ENCODE results near the gene KLHL41. TPM values are rescaled to one million over a fixed set of nuclear protein-coding genes. Genes with fewer than 3 reads are reported as not detected.

KLHL41 gene
- total RNA-seq, result not detected
- polyA plus RNA-seq (2013, experiment 1 of 2), result 0.24 TPM
- polyA plus RNA-seq (2013, experiment 2 of 2), result 56.5 TPM
- total RNA-seq, result 0 to 0.88 (median 0.20) reads per million in 172 experiments

DNA sequence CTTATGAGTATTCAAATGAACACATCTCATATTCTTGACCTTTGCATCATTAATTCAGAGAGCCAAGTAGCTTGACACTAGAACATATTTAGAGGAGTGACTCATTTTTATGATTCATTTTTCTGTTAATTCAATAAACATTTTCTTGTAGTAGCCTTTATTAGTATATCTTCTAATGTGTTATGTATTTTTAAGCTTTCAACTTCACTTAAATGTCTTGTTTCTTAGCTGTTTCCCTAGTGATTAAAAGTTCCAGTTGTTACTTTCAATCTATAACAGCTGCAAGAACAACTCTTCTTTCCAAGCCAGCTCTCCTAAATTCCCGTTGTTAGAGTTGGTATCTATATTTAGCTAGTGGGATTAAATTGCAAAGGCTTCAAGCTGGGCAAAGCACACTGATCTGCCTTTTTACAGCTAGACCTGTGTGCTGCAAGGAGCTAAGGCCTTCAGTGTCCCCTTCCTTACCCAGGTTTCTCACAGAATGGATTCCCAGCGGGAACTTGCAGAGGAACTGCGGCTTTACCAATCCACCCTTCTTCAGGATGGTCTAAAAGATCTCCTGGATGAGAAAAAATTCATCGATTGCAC, at the start of gene KLHL41:
Gene KLHL41 (plus strand): TSS at position 405 of the 588 bp plus-strand sequence. CDS start 77 bp downstream, at position 482.
- Histone ChIP-seq H3K9me3 (ENCODE audit: control insufficient read depth in 1 of 2, insufficient read depth in 1 of 2, low read length in 2 of 2) (no peaks in the 10 kb centered on the region), H3K4me1 (ENCODE audit: insufficient read depth, low read length) (no peaks in the 10 kb centered on the region), H3K36me3 (ENCODE audit: insufficient read depth, low read length) (no peaks in the 10 kb centered on the region), H3K4me3 (ENCODE audit: low read length) (no peak within 1 kb of the TSS), H3K27ac (ENCODE audit: low read depth in 1 of 2, low read length in 2 of 2) (no peak within 1 kb of the TSS), H3K27me3 (ENCODE audit: control insufficient read depth in 1 of 2, insufficient read depth in 2 of 2, low read length in 2 of 2) (no peaks in the 10 kb centered on the region)
- H3K36me3 Mint-ChIP-seq (ENCODE audit: low read depth), result peaks cover under 1% of the 10 kb centered on the region
- ChIA-PET POLR2A (no interaction called here), CTCF (no interaction called here)
- TF ChIP-seq, protein P1, sequence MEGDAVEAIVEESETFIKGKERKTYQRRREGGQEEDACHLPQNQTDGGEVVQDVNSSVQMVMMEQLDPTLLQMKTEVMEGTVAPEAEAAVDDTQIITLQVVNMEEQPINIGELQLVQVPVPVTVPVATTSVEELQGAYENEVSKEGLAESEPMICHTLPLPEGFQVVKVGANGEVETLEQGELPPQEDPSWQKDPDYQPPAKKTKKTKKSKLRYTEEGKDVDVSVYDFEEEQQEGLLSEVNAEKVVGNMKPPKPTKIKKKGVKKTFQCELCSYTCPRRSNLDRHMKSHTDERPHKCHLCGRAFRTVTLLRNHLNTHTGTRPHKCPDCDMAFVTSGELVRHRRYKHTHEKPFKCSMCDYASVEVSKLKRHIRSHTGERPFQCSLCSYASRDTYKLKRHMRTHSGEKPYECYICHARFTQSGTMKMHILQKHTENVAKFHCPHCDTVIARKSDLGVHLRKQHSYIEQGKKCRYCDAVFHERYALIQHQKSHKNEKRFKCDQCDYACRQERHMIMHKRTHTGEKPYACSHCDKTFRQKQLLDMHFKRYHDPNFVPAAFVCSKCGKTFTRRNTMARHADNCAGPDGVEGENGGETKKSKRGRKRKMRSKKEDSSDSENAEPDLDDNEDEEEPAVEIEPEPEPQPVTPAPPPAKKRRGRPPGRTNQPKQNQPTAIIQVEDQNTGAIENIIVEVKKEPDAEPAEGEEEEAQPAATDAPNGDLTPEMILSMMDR (IDR thresholded peaks at IDR 0.05), result no peak
- DNase-seq, result no peak
- intact Hi-C loops (cut with DNase I, micrococcal nuclease), result no loop called here
- H3K4me1 Mint-ChIP-seq (ENCODE audit: low read depth), result no peaks in the 10 kb centered on the region
- H3K9me3 Mint-ChIP-seq, result no peaks in the 10 kb centered on the region
- H3K27ac Mint-ChIP-seq, result no peak within 1 kb of the TSS
- H3K27me3 Mint-ChIP-seq, result no peaks in the 10 kb centered on the region
- no peak within 1 kb of the TSS for H3K4me3 Mint-ChIP-seq
- ATAC-seq (ENCODE audit: poor library complexity), result no peak

DNA sequence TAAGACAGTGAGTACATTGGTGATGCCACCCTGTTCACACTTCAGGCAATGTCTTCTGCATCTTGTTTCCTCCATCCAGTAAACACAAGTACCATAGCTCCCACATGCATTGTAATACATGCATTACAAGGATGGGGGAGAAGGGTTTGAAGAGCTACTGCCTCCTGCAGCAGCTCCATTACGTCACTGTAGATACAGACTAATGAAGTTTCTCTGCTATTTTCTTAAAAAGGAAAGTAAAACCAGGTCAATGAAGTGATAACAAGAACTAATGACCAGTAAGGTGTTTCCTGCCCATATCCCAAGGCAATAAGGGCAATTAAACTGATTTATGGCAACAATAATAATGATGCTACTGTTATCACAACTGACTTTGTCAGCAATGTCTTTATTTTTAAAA, 48.4 kb upstream of the KLHL41 start:
- TF ChIP-seq, protein P1 (IDR thresholded peaks at IDR 0.05), result no peak
- Mint-ChIP-seq H3K27me3 (no peaks in the 10 kb centered on the region), H3K9me3 (no peaks in the 10 kb centered on the region), H3K36me3 (ENCODE audit: low read depth) (no peaks in the 10 kb centered on the region), H3K4me3 (no peak overlapping the region), H3K4me1 (ENCODE audit: low read depth) (no peaks in the 10 kb centered on the region), H3K27ac (no peak overlapping the region)
- H3K27ac ChIP-seq (ENCODE audit: low read depth in 1 of 2, low read length in 2 of 2), result no peak overlapping the region
- no peaks in the 10 kb centered on the region for H3K36me3 ChIP-seq (ENCODE audit: insufficient read depth, low read length)
- H3K9me3 ChIP-seq (ENCODE audit: control insufficient read depth in 1 of 2, insufficient read depth in 1 of 2, low read length in 2 of 2), result no peaks in the 10 kb centered on the region
- H3K4me3 ChIP-seq (ENCODE audit: low read length), result no peak overlapping the region
- ATAC-seq (ENCODE audit: poor library complexity), result no peak
- no peaks in the 10 kb centered on the region for H3K4me1 ChIP-seq (ENCODE audit: insufficient read depth, low read length)
- ChIA-PET CTCF (no interaction called here), POLR2A (no interaction called here)
- no peaks in the 10 kb centered on the region for H3K27me3 ChIP-seq (ENCODE audit: control insufficient read depth in 1 of 2, insufficient read depth in 2 of 2, low read length in 2 of 2)
- intact Hi-C loops (cut with DNase I, micrococcal nuclease), result loop anchor here in 1 of 2 experiments (10.0 kb wide), 1 partner anchor 486 kb away; no protein-coding TSS in a partner anchor
- DNase-seq, result no peak

DNA sequence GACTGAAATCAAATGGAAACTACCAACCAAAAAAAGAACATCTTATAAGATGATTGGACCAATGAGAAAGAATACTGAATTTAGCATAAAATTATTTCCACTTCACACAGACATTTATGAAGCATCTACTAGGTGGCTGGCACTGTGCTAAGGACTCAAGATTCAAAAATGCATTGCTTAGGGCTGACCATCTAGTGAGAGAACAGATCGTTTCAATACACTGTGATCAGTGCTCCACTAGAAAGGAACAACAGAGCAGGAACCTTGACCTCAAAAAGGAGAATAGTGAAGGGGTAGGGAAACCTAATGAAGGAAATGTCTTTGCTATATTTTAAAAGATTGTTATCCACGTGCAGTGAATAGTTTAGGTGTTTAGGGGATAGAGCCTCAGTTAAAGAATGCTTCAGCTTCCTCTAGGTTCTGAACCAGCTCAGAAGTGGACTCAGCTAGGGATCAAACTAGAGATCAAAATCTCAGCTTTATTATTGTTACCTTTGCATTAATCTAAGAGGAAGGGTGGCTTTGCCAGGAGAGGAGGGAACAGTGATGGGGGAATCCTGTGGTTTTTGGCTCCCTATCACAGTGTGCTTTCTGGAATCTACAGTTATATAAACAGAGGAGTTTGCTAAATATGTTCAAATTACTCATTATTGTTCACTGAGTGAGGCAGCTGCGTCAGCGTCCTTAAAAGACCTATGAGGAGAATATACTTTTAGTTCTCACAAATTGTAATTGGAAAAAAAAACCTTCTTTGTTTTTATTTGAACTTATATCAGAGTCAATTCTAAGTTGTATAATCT, 46.4 kb upstream of the KLHL41 start:
- Histone ChIP-seq H3K4me1 (ENCODE audit: insufficient read depth, low read length) (no peaks in the 10 kb centered on the region), H3K4me3 (ENCODE audit: low read length) (no peak overlapping the region), H3K9me3 (ENCODE audit: control insufficient read depth in 1 of 2, insufficient read depth in 1 of 2, low read length in 2 of 2) (no peaks in the 10 kb centered on the region), H3K27me3 (ENCODE audit: control insufficient read depth in 1 of 2, insufficient read depth in 2 of 2, low read length in 2 of 2) (no peaks in the 10 kb centered on the region), H3K36me3 (ENCODE audit: insufficient read depth, low read length) (no peaks in the 10 kb centered on the region), H3K27ac (ENCODE audit: low read depth in 1 of 2, low read length in 2 of 2) (no peak overlapping the region)
- DNase-seq, result no peak
- ChIA-PET POLR2A (interaction anchor here (1.0 to 1.6 kb wide), 3 partner anchors 11 to 121 kb away, joined by 3 to 7 read pairs (median 5); partner anchors contain the start of genes BBS5 and PPIG), CTCF (interaction anchor here (1.2 kb wide), 1 partner anchor 16 kb away, joined by 4 read pairs; the partner anchor contains the start of gene BBS5)
- intact Hi-C loops (cut with DNase I, micrococcal nuclease), result loop anchor here in 1 of 2 experiments (10.0 kb wide), 1 partner anchor 488 kb away; no protein-coding TSS in a partner anchor
- H3K9me3 Mint-ChIP-seq, result no peaks in the 10 kb centered on the region
- no peaks in the 10 kb centered on the region for H3K27me3 Mint-ChIP-seq
- no peak overlapping the region for H3K4me3 Mint-ChIP-seq
- H3K27ac Mint-ChIP-seq, result no peak overlapping the region
- TF ChIP-seq, protein P1 (IDR thresholded peaks at IDR 0.05), result no peak
- no peaks in the 10 kb centered on the region for H3K36me3 Mint-ChIP-seq (ENCODE audit: low read depth)
- ATAC-seq (ENCODE audit: poor library complexity), result no peak
- H3K4me1 Mint-ChIP-seq (ENCODE audit: low read depth), result no peaks in the 10 kb centered on the region
